GM23338 (cell line): Measurements from ENCODE around the gene SLC12A7.
"Not testable (repeated sequence)": the region's sequence is repeated elsewhere in the genome, so short reads cannot be mapped to it uniquely, and the experiment has no call there.

Experiments used
- EZH2phosphoT487 ChIP-seq: fragments of 200-600 bp; sonication (generic); IDR thresholded peaks from one replicate; pipeline ENCODE4 v1.8.1; 2018; ENCODE audit warnings: antibody characterized with exemption; ENCODE audit not compliant: unreplicated experiment
- TF ChIP-seq, protein P1 (sequence below), 2 experiments: fragments of 200-600 bp in 1 of 2; sonication (generic) in 1 of 2; conservative IDR thresholded peaks; 2 replicates each; pipeline versions ENCODE4 v1.5.1 to v1.6.1; 2016 to 2017; ENCODE audit warnings: antibody characterized with exemption in 2 of 2, low read depth in 2 of 2, mild to moderate bottlenecking in 2 of 2, moderate library complexity in 1 of 2

DNA sequence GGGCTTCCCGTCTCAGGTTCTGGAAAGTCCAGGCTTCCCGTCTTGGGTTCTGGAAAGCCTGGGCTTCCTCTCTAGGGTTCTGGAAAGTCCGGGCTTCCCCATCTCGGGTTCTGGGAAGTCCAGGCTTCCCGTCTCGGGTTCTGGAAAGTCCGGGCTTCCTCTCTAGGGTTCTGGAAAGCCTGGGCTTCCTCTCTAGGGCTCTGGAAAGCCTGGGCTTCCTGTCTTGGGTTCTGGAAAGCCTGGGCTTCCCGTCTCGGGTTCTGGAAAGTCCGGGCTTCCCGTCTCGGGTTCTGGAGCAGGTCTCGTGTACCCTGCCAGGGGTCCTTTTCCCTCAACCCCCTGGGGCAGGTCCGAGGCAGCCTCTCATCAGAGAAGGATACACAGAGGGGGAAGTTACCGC is 28.8 kb downstream of the SLC12A7 start:
- TF ChIP-seq, protein P1, sequence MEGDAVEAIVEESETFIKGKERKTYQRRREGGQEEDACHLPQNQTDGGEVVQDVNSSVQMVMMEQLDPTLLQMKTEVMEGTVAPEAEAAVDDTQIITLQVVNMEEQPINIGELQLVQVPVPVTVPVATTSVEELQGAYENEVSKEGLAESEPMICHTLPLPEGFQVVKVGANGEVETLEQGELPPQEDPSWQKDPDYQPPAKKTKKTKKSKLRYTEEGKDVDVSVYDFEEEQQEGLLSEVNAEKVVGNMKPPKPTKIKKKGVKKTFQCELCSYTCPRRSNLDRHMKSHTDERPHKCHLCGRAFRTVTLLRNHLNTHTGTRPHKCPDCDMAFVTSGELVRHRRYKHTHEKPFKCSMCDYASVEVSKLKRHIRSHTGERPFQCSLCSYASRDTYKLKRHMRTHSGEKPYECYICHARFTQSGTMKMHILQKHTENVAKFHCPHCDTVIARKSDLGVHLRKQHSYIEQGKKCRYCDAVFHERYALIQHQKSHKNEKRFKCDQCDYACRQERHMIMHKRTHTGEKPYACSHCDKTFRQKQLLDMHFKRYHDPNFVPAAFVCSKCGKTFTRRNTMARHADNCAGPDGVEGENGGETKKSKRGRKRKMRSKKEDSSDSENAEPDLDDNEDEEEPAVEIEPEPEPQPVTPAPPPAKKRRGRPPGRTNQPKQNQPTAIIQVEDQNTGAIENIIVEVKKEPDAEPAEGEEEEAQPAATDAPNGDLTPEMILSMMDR (conservative IDR thresholded peaks at IDR 0.05; ENCODE audit: low read depth in 2 of 2), result not testable (repeated sequence)
- TF ChIP-seq EZH2phosphoT487, result not testable (repeated sequence)
